Measurements from ENCODE around the gene TWIST1. TPM values are rescaled to one million over a fixed set of nuclear protein-coding genes. Genes with fewer than 3 reads are reported as not detected.

The TWIST1 gene
- total and polyA plus RNA-seq, 2 donors: 0.66 to 1.5 TPM

DNA sequence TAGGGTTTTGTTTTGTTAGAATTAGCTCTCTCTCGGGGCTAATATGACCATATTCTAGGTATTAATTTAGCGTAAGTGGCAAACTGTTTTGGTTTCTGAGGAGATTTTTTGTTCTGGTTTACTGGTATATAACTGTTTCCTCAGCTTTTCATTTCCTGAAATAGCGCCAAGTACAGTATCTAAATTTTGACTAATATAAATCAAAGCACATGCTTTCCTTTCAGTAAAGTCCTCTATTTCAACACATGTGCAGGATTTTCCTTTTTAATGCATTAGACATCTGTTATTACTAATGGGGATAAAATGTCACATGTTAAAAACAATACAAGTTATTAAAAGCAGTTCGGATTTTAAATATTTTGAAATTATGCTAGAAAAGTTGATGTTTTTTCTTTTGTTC, 16.4 kb upstream of the TWIST1 start:
- no peak overlapping the region for H3K27ac ChIP-seq (ENCODE audit: low read depth in 1 of 2, low read length in 1 of 2)
- no peaks in the 10 kb centered on the region for H3K9me3 ChIP-seq (ENCODE audit: control insufficient read depth in 2 of 2, insufficient read depth in 1 of 2, low read length in 1 of 2)
- no peaks in the 10 kb centered on the region for H3K36me3 ChIP-seq (ENCODE audit: control insufficient read depth in 2 of 2, insufficient read depth in 2 of 2, low read length in 1 of 2)
- WGBS: 67% methylated on average over 4 of the region's 4 CpGs
- H3K27me3 ChIP-seq (ENCODE audit: control insufficient read depth in 2 of 2, insufficient read depth in 1 of 2, low read length in 1 of 2): no peaks in the 10 kb centered on the region
- DNase-seq (ENCODE audit: low read depth in 6 of 9, low spot score in 9 of 9): no peak
- H3K4me3 ChIP-seq (ENCODE audit: low read length in 2 of 2): no peak overlapping the region
- no peaks in the 10 kb centered on the region for H3K4me1 ChIP-seq (ENCODE audit: control insufficient read depth in 2 of 2, insufficient read depth in 2 of 2, low read length in 2 of 2)

DNA sequence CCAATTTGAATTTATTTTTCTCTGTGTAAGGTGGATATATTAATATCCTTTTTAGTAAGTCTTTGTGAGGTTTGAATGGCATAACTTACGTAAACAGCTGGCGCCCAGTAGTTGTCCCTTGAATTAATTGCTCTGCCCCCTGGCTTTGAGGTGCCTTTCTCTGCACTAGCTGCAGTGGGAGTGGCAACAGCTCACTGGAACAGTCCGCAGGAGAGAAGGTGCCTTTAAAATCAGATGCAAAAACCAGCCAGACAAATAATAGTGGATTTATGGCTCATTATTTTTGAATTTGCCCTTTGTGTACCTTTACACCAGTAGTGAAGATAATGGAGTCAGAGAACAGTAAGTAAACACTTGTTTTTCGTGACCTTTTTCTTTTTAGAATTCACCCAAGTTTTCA, 16.0 kb upstream of the TWIST1 start:
- 92% methylated on average over 4 of the region's 4 CpGs for WGBS
- H3K9me3 ChIP-seq (ENCODE audit: control insufficient read depth in 2 of 2, insufficient read depth in 1 of 2, low read length in 1 of 2): no peaks in the 10 kb centered on the region
- no peak overlapping the region for H3K4me3 ChIP-seq (ENCODE audit: low read length in 2 of 2)
- H3K36me3 ChIP-seq (ENCODE audit: control insufficient read depth in 2 of 2, insufficient read depth in 2 of 2, low read length in 1 of 2): no peaks in the 10 kb centered on the region
- H3K4me1 ChIP-seq (ENCODE audit: control insufficient read depth in 2 of 2, insufficient read depth in 2 of 2, low read length in 2 of 2): no peaks in the 10 kb centered on the region
- H3K27me3 ChIP-seq (ENCODE audit: control insufficient read depth in 2 of 2, insufficient read depth in 1 of 2, low read length in 1 of 2): no peaks in the 10 kb centered on the region
- no peak for DNase-seq (ENCODE audit: low read depth in 6 of 9, low spot score in 9 of 9)
- no peak overlapping the region for H3K27ac ChIP-seq (ENCODE audit: low read depth in 1 of 2, low read length in 1 of 2)

GRCh38 chr7:19128856-19129255, 11.4 kb upstream of the TWIST1 start:
- Histone ChIP-seq H3K4me1 (ENCODE audit: control insufficient read depth in 2 of 2, insufficient read depth in 2 of 2, low read length in 2 of 2) (no peaks in the 10 kb centered on the region), H3K4me3 (ENCODE audit: low read length in 2 of 2) (no peak overlapping the region), H3K27me3 (ENCODE audit: control insufficient read depth in 2 of 2, insufficient read depth in 1 of 2, low read length in 1 of 2) (no peaks in the 10 kb centered on the region), H3K9me3 (ENCODE audit: control insufficient read depth in 2 of 2, insufficient read depth in 1 of 2, low read length in 1 of 2) (no peaks in the 10 kb centered on the region), H3K27ac (ENCODE audit: low read depth in 1 of 2, low read length in 1 of 2) (no peak overlapping the region), H3K36me3 (ENCODE audit: control insufficient read depth in 2 of 2, insufficient read depth in 2 of 2, low read length in 1 of 2) (no peaks in the 10 kb centered on the region)
- WGBS: 88% methylated on average over 1 of the region's 1 CpG
- no peak for DNase-seq (ENCODE audit: low read depth in 6 of 9, low spot score in 9 of 9)

DNA sequence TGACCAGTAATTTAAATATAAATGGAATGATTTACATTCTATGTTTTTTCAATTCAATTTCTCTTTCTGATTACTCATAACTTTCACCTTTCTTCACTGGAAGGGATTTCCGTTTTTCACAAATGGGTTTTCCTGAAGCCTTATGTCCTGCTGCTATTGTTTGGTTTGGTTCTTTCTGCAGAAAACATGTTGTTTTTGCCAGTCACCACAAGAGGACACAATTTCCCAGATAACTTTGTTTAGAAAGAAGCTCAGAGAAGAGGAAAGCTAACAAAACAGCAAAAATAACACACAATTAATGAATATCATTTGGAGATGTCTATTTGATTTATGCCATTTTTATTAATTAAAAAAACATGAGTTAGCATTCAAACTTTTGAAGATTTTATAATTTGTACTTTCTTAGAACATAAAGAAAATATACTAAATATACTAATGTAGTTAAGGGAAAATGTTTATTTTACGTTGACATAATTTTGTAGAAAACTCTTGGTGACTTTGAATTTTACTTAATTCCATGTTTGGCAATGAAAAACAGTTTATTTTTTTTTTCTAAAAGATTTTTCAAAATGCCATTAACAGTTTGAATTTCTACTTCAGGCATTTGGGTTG, 4.6 kb upstream of the TWIST1 start:
- Histone ChIP-seq H3K36me3 (ENCODE audit: control insufficient read depth in 2 of 2, insufficient read depth in 2 of 2, low read length in 1 of 2) (no peaks in the 10 kb centered on the region), H3K9me3 (ENCODE audit: control insufficient read depth in 2 of 2, insufficient read depth in 1 of 2, low read length in 1 of 2) (no peaks in the 10 kb centered on the region), H3K4me3 (ENCODE audit: low read length in 2 of 2) (no peak overlapping the region), H3K27me3 (ENCODE audit: control insufficient read depth in 2 of 2, insufficient read depth in 1 of 2, low read length in 1 of 2) (peaks cover 33 to 44% of the 10 kb centered on the region in 2 donors), H3K4me1 (ENCODE audit: control insufficient read depth in 2 of 2, insufficient read depth in 2 of 2, low read length in 2 of 2) (peaks cover 0 to 4% of the 10 kb centered on the region in 2 donors), H3K27ac (ENCODE audit: low read depth in 1 of 2, low read length in 1 of 2) (no peak overlapping the region)
- 41% methylated on average over 2 of the region's 2 CpGs for WGBS
- DNase-seq (ENCODE audit: low read depth in 6 of 9, low spot score in 9 of 9): no peak

GRCh38 chr7:19119870-19120486, 2.5 kb upstream of the TWIST1 start:
- 19% methylated on average over 10 of the region's 10 CpGs for WGBS
- H3K4me3 ChIP-seq (ENCODE audit: low read length in 2 of 2): no peak overlapping the region
- DNase-seq (ENCODE audit: low read depth in 6 of 9, low spot score in 9 of 9): no peak
- H3K27me3 ChIP-seq (ENCODE audit: control insufficient read depth in 2 of 2, insufficient read depth in 1 of 2, low read length in 1 of 2): peaks cover 48 to 64% of the 10 kb centered on the region in 2 donors
- H3K4me1 ChIP-seq (ENCODE audit: control insufficient read depth in 2 of 2, insufficient read depth in 2 of 2, low read length in 2 of 2): peaks cover 0 to 4% of the 10 kb centered on the region in 2 donors
- H3K9me3 ChIP-seq (ENCODE audit: control insufficient read depth in 2 of 2, insufficient read depth in 1 of 2, low read length in 1 of 2): no peaks in the 10 kb centered on the region
- H3K36me3 ChIP-seq (ENCODE audit: control insufficient read depth in 2 of 2, insufficient read depth in 2 of 2, low read length in 1 of 2): no peaks in the 10 kb centered on the region
- no peak overlapping the region for H3K27ac ChIP-seq (ENCODE audit: low read depth in 1 of 2, low read length in 1 of 2)

- H3K36me3 ChIP-seq (ENCODE audit: control insufficient read depth in 2 of 2, insufficient read depth in 2 of 2, low read length in 1 of 2): no peaks in the 10 kb centered on the region
- H3K27ac ChIP-seq (ENCODE audit: low read depth in 1 of 2, low read length in 1 of 2): no peak overlapping the region
- no peak for DNase-seq (ENCODE audit: low read depth in 6 of 9, low spot score in 9 of 9)
- H3K9me3 ChIP-seq (ENCODE audit: control insufficient read depth in 2 of 2, insufficient read depth in 1 of 2, low read length in 1 of 2): no peaks in the 10 kb centered on the region
- peaks cover 0 to 4% of the 10 kb centered on the region in 2 donors for H3K4me1 ChIP-seq (ENCODE audit: control insufficient read depth in 2 of 2, insufficient read depth in 2 of 2, low read length in 2 of 2)
- WGBS: 15% methylated on average over 8 of the region's 8 CpGs
- H3K27me3 ChIP-seq (ENCODE audit: control insufficient read depth in 2 of 2, insufficient read depth in 1 of 2, low read length in 1 of 2): peaks cover 48 to 70% of the 10 kb centered on the region in 2 donors
- H3K4me3 ChIP-seq (ENCODE audit: low read length in 2 of 2): no peak overlapping the region
These were observed 1.9 kb upstream of the TWIST1 start for GRCh38 chr7:19119372-19119771.

DNA sequence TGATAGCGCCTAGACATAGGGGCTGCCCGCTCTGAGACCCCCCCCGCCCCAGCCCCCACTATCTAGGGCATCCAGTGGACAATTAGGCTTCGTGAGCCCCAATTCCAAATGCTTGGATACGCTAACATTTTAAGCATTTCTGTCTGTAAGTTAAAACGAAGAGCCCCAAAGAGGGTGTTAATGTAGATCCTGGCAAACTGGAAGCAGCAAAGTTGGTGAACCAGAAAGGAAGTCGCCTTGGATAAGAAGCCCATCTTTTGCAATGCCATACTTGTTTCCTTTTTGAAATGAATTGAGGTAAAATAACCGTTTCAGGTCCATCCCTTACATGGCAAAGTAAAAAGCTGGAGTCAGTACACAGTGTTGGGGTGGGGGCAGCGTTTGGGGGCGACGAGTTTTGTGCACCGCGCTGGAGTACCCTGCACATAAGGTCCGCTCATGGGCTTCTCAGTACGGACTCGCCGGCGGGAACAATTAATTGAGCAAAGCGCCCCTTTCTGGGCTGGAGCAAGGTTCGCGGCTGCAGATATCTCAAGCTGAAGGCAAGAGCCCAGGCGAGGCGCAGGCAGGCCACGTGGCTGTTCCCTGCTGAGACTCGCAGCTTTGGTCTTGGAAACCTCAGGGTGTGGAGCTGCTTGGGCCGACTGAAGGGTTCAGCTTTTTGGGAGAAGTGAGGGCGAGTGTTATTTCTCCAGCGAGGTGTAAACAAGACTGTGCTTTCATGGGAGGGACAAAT, 1.4 kb upstream of the TWIST1 start:
- WGBS: 8% methylated on average over 28 of the region's 28 CpGs
- H3K4me1 ChIP-seq (ENCODE audit: control insufficient read depth in 2 of 2, insufficient read depth in 2 of 2, low read length in 2 of 2): peaks cover 0 to 4% of the 10 kb centered on the region in 2 donors
- H3K4me3 ChIP-seq (ENCODE audit: low read length in 2 of 2): no peak overlapping the region
- H3K27me3 ChIP-seq (ENCODE audit: control insufficient read depth in 2 of 2, insufficient read depth in 1 of 2, low read length in 1 of 2): peaks cover 51 to 75% of the 10 kb centered on the region in 2 donors
- no peak for DNase-seq (ENCODE audit: low read depth in 6 of 9, low spot score in 9 of 9)
- H3K36me3 ChIP-seq (ENCODE audit: control insufficient read depth in 2 of 2, insufficient read depth in 2 of 2, low read length in 1 of 2): no peaks in the 10 kb centered on the region
- no peaks in the 10 kb centered on the region for H3K9me3 ChIP-seq (ENCODE audit: control insufficient read depth in 2 of 2, insufficient read depth in 1 of 2, low read length in 1 of 2)
- H3K27ac ChIP-seq (ENCODE audit: low read depth in 1 of 2, low read length in 1 of 2): no peak overlapping the region

DNA sequence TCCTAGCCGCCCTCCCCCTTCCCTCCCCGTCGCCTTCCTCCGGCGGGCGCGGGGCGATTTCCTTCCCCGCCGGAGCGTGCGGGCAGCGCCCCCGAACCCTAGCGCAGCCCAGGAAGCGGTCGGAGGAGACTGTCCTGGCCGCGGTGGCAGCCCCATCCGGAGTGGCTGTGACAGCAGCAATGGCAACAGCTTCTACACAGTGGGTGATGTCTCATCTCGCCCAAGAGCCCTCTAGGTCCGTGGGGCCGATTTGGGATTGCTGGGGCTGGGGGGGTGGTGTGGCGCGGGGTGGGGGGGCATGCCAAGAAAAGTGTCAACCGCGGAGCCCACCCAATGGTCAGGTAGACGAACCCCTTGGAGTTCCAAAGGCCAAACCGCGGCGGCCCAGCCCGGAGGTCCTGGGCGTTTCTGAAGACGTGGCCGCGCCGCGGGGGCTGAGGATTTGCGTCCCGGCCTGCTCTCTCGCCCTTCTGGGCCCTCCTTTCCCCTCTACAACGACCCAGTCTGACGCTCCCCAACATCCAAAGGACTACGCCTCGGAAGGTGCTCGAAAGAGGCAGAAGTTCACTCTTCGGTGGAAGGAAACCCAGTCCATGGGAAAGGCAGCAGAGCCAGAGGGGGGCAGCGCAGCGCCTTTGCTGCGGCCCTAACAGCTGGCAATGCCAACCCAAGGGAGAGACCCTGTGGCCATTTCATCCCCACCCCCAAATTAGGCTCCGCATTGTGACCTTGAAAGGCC, 603 bp upstream of the TWIST1 start:
- no peak for DNase-seq (ENCODE audit: low read depth in 6 of 9, low spot score in 9 of 9)
- 3% methylated on average over 51 of the region's 51 CpGs for WGBS
- H3K4me1 ChIP-seq (ENCODE audit: control insufficient read depth in 2 of 2, insufficient read depth in 2 of 2, low read length in 2 of 2): peaks cover 0 to 4% of the 10 kb centered on the region in 2 donors
- peak overlapping the region in 1 of 2 donors; percentile 43 for H3K4me3 ChIP-seq (ENCODE audit: low read length in 2 of 2)
- peaks cover 56 to 83% of the 10 kb centered on the region in 2 donors for H3K27me3 ChIP-seq (ENCODE audit: control insufficient read depth in 2 of 2, insufficient read depth in 1 of 2, low read length in 1 of 2)
- H3K9me3 ChIP-seq (ENCODE audit: control insufficient read depth in 2 of 2, insufficient read depth in 1 of 2, low read length in 1 of 2): no peaks in the 10 kb centered on the region
- H3K27ac ChIP-seq (ENCODE audit: low read depth in 1 of 2, low read length in 1 of 2): no peak overlapping the region
- no peaks in the 10 kb centered on the region for H3K36me3 ChIP-seq (ENCODE audit: control insufficient read depth in 2 of 2, insufficient read depth in 2 of 2, low read length in 1 of 2)

Data from thymus (tissue), 11 donors.